NCI-H2081 (cell line): ENCODE results near the gene CBL.
"Not testable (repeated sequence)": the region's sequence is repeated elsewhere in the genome, so short reads cannot be mapped to it uniquely, and the experiment has no call there.

Experiments
- DNase-seq, 2 experiments: peaks; one replicate each; lab custom pipeline; 2025; lab: John Stamatoyannopoulos, UW

Gene CBL

DNA sequence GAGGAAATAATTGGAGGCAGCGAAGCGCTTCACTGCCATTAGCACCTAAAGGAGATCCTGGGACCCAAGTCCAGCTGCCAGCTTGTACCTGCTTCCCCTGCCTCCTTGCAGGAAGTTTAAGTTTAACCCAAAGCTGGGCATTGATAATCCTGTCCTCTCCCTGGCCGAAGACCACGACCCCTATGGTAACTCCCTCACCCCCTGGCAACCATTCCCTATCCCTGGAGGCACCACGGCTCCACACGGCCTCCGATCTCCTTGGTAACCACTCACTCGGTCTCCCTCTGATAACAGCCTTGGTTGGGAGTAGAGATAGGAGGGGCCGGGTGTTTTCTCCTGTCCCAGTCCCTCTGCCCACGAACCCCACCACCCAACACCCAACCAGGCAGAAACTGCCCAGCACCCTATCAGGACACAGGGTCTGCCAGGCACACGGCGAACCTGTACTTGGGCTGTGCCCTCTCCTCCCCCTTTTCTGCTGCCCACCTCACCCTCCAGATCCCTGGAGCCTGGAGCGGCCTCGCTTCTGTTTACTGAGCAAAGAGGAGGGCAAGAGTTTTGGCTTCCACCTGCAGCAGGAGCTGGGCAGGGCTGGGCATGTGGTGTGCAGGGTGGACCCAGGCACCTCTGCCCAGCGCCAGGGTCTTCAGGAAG, 20.0 kb upstream of the CBL start:
- DNase-seq = no peak

DNA sequence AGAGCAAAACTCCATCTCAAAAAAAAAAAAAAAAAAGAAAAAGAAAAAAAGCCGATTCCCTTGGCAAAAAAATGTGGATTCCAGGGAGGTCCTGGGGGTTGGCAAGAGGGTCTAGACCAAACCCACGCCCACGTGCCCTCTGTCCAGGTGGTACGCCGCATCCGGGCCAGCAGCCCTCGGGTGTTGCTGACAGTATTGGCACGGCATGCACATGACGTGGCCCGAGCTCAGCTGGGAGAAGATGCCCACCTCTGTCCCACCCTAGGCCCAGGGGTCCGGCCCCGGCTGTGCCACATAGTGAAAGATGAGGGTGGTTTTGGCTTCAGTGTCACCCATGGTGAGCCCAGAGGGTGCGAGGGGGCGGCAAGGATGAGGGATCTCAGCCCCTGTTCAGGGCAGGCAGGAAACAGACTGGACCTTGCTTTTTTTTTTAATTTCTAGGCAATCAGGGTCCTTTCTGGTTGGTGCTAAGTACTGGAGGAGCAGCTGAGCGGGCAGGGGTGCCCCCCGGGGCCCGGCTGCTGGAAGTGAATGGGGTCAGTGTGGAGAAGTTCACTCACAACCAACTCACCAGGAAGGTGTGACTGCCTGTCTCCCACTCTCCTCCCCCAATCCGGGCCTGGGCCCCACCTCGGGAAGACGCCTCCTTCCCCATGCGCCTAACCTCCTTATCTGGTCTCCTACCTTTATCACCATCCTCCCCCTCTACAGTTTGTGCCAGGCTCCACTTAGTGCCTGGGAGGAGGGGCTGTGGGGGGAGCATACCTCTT, 18.8 kb upstream of the CBL start:
- DNase-seq = no peak

DNA sequence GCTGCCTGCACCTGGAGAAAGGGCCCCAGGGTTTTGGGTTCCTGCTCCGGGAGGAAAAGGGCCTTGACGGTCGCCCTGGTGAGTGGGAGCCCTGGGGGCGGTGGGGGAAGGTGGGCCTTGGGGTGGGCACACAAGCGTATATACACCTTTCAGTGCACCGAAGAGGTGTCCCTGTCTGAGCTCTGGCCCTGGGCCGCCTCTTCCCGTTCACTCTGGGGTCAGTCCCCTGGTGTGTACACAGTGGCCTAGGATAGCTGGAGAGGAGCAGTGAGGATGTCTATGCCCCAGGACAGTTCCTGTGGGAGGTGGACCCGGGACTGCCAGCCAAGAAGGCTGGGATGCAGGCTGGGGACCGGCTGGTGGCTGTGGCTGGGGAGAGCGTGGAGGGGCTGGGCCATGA, 18.1 kb upstream of the CBL start:
- no peak for DNase-seq

DNA sequence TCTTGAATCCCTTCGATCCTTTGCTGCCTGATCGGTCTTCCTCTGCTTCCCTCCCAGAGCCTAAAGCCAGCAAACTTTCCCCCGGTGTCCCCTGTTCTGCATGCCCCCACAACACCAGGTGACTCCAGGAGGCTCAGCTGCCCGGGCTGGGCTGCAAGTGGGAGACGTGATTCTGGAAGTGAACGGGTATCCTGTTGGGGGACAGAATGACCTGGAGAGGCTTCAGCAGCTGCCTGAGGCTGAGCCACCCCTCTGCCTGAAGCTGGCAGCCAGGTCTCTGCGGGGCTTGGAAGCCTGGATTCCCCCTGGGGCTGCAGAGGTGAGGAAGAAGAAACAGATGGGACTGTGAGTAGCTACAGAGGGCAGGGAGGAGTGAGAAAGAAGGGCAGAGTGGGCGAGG, 17.3 kb upstream of the CBL start:
- no peak for DNase-seq

DNA sequence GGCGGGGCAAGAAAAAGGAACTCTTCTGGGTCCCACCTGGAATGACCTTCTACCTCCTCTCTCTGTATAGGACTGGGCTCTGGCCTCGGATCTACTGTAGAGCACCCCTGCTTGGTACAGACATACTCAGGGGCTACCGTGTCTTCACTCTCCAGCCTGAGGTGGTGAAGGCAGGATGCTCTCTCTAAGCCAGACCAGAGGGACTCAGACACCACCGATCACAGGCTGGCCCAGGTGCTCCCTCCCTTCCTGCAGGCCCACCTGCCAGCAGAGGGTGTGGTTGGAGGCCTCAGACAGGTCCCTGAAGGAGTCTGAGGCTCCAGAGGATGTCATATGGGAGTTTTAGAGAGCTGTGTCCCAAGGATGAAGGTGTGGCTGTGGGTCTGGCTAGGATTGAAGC, 16.7 kb upstream of the CBL start:
- DNase-seq = no peak

DNA sequence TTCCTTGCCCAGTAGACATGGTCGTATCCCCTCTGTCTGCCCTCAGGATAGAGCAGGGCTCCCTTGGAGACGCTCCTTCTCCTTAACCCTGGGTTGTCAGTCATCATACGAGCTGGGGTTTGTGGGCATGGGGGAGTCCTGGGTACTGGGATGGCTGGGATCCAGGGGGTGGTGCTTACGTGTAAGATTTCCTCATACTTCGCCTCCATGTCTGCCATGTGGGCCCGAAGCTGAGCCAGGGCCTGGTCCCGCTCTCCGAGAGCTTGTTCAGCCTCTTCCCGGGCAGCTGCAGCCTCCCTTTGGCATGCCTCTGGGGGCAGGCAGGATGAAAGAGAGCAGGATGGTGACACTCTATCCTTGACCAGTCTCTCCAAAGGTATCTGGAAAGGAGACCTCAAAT, 15.6 kb upstream of the CBL start:
- no peak for DNase-seq

DNA sequence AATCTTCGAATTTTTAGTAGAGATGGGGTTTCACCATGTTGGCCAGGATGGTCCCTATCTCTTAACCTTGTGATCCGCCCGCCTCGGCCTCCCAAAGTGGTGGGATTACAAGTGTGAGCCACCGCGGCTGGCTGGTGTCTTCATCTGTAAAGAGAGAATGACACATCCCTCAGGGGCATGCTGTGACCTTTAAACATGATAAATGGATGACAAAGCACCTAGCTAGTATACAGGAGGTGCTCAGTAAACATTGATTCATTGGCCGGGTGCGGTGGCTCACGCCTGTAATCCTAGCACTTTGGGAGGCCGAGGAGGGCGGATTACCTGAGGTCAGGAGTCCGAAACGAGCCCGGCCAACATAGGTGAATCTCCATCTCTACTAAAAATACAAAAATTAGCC, 14.9 kb upstream of the CBL start:
- not testable (repeated sequence) for DNase-seq

DNA sequence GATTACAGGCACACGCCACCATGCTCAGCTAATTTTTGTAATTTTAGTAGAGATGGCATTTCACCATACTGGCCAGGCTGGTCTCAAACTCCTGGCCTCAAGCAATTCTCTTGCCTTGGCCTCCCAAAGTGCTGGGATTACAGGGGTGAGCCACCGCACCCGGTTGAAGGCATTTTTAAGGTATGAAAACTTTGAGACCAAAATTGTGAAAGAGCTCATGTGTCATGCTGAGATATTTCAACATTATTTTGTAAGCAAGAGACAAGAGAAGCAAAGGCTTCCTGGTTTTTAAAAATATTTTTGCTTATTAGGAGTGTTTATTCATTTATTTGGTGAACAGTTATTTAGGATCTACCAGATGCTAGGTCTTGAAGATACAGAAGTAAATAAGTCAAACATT, 14.0 kb upstream of the CBL start:
- no peak for DNase-seq

DNA sequence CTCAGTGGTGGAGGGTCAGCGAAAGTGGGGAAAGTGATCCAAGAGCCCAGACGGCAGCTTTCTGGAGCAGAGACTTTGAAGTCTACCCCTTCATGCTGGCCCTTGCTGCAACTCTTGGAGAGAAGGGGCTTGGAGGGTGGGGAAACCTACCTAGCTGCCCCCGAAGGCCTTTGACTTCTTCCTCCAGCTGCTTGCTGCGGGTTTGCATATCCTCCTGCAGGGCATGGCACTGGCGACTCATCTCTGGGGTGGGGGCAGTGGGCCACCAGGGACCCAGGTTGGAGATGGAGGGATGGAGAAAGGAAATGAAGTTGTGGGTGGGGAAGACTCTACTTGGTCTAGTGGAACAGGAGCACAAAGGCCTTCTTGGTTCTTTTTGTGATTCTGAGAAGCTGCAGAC, 13.1 kb upstream of the CBL start:
- DNase-seq = no peak

DNA sequence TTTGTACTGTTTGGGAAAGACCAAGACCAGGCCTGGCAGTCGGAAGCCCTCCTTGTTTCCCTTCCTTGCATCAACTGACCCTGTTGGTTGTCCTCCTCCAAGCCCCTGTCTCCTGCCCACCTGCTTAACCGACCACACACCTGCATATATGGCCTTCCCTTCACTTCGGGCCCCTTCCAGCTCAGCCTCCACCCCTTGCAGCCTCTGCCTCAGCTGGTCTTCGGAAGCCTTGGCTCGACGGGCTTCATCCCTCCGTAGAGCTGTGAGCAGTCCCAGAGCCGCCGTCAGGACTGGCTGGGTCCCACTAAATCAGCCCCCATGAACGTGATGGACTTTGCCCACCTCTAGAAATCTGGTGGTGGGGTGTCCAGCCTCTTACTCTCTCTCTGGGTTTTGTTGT, 12.5 kb upstream of the CBL start:
- no peak for DNase-seq

DNA sequence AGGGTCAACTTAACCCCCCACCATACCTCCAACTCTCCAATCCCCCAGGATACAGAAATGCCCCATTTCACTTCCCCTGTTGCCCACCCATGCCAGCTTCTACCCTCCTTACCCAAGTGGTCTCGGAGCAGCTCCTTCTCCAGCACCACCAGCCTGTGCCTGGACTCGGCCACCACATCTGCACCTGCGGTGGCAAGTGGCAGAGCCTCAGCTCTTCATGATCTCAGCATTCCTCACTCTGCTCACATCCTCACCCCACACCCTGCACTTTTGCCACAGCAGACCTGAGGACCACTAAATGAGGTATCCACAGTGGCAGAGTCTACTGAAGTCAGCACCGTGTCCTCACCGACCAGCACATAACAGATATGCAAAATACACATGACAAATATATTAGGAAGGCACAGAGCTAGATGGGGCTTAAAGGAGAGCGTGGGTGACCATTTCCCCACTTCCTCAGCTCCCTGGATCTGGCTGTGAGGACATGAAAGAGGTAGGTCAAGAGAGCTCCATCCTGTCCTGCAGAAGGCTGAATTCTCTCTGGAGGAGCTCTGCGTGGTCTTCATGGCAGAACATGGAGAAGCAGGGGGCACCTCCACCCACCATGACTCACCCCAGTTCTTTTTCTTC, 11.2 kb upstream of the CBL start:
- no peak for DNase-seq

DNA sequence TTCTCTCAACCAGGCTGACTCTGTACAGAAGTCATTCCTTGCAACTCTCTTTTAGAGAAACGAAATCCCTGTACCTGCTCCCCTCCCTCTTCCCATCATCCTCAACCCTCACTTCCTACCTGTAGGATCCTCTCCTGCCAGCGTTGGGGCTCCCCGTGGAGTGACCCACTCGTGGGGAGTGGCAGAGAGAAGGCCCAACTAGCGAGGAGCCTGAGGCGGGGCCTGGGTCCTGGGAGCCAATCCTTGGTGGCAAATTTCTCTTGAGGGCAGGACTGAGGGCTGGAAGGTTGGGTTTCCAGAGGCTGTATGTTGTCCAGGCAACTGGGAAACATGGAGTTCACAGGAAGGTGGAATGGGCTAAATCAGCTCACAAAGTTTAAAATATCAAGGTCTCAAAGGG, 10.5 kb upstream of the CBL start:
- peak; percentile 53 to 81 for DNase-seq

DNA sequence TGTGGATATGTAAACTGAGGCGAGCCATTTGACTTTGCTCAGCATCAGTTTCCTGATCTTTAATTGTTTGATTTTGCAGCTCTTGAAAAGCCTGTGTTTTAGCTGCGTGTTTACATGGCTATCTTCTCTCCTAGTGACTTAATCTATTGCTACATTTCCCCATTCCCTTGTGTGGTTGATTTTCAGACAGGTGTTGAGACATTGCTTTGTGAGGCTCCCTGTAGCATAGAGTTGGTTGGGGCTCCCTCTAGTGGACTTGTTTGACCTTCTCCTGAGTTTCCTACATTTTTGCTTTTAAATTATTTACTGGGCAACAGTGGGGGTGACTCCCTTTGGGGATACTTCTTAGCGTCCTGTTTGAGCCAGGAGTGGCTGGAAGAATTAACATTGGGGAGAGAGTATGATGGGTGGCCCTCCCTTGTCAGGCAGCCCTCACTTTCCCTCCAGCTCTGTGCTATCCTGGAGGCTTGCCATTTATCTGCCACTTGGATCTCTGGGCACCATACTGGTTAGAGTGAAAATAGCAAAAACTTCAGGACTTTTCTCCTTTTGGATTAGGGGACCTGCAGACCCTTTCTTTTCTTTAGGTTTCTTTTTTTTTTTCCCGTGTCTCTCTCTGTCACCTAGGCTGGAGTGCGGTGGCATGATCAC, 9.2 kb upstream of the CBL start:
- DNase-seq = peak; percentile 86 to 87

DNA sequence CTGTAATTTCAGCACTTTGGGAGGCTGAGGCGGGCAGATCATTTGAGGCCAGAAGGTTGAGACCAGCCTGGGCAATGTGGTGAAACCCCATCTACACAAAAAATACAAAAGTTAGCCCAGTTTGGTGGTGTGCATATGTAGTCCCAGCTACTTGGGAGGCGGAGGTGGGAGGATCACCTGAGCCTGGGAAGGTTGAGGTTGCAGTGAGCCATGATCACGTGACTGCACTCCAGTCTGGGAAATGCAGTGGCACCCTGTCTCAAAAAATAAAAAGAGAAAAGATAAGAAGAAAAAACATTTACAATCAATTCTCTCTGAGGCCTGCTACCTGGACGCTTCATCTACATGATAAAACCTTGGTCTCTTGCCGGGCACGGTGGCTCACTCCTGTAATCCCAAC, 7.2 kb upstream of the CBL start:
- no peak for DNase-seq

DNA sequence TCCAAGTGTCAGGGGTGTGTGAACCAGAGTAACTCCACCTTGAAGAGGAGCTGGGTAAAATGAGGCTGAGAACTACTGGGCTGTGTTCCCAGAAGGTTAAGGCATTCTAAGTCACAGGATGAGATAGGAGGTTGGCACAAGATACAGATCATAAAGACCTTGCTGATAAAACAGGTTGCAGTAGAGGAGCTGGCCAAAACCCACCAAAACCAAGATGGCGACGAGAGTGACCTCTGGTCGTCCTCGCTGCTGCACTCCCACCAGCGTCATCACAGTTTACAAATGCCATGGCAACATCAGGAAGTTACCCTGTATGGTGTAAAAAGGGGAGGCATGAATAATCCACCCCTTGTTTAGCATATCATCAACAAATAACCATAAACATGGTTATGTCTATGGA, 4.9 kb upstream of the CBL start:
- DNase-seq = not testable (repeated sequence)

DNA sequence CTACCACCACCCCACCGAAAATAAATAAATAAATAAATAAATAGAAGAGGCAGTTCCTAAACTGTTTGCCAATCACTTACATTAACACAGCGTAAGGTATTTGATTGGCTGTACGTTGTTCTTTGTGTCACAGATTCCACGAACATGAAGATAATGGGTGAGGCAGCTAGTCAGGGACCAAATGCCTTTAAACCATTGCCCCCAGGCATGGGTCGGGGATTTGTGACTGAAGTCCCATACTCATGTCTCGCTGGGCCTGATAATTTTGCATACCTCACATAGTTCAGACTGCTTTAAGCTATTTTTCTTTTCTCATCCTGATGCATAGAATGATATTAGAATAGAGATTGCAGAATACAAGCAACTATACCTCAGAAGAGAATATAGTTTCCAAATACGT, 3.6 kb upstream of the CBL start:
- DNase-seq = no peak

DNA sequence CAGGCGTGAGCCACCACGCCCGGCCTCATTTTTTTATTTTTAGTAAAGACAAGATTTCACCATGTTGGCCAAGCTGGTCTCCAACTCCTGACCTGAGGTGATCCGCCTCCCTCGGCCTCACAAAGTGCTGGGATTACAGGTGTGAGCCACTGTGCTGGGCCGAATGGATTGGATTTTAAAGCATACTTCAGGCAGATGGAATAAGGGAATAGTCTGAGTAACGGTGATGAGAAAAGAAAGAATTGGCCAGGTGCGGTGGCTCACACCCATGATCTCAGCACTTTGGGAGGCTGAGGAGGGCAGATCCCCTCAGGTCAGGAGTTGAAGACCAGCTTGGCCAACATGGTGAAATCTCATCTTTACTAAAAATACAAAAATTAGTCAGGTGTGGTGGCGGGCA, 2.1 kb upstream of the CBL start:
- DNase-seq = no peak

DNA sequence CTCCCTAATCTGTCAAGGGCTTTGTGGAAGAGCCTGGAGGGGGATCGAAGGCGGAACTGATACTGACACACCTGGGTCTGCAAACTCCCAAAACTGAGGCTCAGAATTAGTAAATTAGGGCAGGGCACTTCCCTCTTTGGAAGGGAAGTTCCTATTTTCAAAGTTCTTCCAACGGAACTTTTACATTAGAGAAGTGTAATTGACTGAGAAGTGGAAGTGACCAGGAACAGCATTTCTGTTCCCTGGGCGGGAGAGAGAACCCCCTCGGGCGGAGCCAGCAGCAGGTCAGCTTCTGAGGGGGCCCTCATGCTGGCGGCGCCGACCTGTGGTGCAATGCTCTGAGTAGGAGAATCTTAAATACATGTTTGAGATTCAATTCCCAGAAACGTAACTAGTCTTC, 1.1 kb upstream of the CBL start:
- DNase-seq = no peak

DNA sequence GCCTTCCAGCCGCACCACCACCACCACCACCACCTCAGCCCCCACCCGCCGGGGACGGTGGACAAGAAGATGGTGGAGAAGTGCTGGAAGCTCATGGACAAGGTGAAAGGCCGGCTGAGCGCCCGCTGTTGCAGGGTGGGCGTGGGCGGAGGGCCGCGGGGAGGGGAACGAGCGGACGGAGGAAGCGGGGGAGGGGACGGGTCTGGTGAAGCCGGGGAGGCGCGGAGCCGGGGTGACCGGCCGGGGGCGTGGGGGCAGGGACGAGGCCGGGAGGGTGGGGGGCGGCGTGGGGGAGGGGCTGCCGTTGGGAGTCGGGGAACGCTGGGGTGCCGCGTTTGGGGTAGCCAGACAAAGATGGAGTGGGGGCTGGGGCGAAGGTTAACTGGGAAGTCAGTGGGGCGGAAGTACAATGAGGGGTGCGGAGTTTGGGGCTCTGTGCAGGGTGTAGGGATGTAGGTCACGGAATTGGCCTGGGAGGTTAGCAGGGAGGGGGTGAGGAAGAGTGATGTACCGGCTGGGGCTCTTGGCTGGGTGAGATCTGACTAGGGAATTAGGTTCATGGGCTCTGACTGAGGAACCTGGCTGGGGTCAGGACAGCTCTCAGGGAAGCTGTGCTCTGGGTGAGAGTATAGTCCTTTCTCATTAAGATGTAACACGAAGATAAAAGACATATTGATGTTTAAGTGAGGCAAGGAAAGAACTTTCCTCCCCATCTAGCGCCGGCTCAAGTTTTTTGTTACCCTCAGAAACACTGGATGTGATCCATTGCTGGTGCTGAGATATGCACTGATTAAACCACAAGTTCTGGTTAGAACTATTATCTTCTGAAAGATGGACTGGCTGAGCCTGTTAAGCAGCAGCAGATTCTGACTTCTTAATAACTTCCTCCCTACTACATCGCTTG, 624 bp downstream of the CBL start:
- peak in 1 of 2 experiments; percentile 33 for DNase-seq

DNA sequence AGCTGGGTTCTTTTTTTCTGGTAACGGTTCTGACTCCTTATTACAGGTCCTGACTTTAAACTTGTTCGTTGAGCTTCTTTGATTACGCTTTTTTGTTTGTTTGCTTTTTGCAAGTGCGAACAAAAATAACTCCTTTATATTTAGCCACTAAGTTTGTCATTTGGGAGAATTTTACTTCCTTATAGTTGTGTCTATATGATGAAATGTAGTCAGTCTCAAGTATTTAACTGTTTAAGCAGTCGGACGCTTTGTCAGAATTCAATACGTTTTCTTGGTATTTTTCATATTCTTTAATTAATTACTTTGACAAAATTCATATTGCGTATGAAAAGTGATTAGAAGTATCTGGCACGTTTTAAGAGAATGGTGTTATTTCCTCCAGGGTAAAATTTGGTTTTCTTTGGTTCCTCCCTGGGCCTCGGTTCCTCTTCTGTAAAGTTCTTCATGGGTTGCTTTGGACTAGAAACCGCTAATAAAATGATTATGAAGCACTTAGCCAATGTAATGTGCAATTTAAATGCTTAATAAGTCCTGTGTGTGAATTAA, 1.3 kb downstream of the CBL start:
- DNase-seq = no peak

DNA sequence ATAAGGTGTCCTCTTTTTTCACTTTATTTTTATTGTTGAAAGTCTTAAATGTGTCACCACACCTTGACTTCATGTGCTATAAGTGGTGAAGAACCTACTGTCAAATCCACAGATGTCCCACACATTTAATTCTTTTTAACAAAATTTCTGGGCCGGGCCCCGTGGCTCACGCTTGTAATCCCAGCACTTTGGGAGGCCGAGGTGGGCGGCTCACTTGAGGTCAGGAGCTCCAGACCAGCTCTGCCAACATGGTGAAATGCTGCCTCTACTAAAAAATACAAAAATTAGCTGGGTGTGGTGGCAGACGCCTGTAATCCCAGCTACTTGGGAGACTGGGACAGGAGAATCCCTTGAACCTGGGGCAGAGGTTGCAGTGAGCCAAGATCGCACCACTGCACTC, 3.0 kb downstream of the CBL start:
- DNase-seq = no peak

DNA sequence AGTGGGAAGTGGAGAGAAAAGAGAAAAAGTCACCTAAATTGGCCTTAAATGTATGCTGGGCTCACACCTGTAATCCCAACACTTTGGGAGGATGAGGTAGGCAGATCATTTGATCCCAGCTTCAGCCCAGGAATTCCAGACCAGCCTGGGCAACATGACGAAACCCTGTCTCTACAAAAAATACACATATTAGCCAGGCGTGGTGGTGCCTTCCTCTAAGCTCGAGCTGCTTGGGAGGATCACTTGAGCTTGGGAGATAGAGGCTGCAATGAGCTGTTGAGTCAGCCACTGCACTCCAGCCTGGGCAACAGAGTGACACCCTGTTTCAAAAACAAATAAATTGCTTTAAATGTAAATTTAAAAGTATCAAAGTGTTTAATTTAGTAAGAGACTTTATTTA, 3.9 kb downstream of the CBL start:
- DNase-seq = no peak
